Activated CD4-positive, alpha-beta T cell treated with anti-CD3 and anti-CD28 coated beads, Interleukin-2, amount 10 ng/mL, durations not matched to agents 24 days and 14 days (primary cell): ENCODE measurements around the gene RENBP. TPM values are rescaled to one million over a fixed set of nuclear protein-coding genes. Genes with fewer than 3 reads are reported as not detected.

Experiments used
- DNase-seq: peaks from one replicate; pipeline ENCODE4 v3.0.0; 2022
- H3K27ac Mint-ChIP-seq: one replicate; pipeline ENCODE4 v1.8.0; 2022; ENCODE audit warnings: mild to moderate bottlenecking, mixed read lengths
- H3K27me3 Mint-ChIP-seq: one replicate; pipeline ENCODE4 v1.8.0; 2022; ENCODE audit warnings: mixed read lengths
- H3K36me3 Mint-ChIP-seq: one replicate; pipeline ENCODE4 v1.8.0; 2022; ENCODE audit warnings: low read depth, mild to moderate bottlenecking, mixed read lengths
- H3K4me1 Mint-ChIP-seq: one replicate; pipeline ENCODE4 v1.8.0; 2021; ENCODE audit warnings: mixed read lengths
- H3K4me3 Mint-ChIP-seq: one replicate; pipeline ENCODE4 v1.8.0; 2022; ENCODE audit warnings: mild to moderate bottlenecking, moderate library complexity, mixed read lengths
- H3K9me3 Mint-ChIP-seq: one replicate; pipeline ENCODE4 v1.8.0; 2021; ENCODE audit warnings: mixed read lengths
- intact Hi-C: fragments of 100-400 bp; cut with micrococcal nuclease; formaldehyde crosslinking; loops from one replicate; pipeline ENCODE4 v1.15.1; 2023
- total RNA-seq: library from RNA; stranded (reverse); gene quantifications from 2 replicates; pipeline ENCODE4 v1.2.3, GENCODE V29; 2022

RENBP gene
- total RNA-seq, 1 donor from 2014 or later = 15.1 TPM

DNA sequence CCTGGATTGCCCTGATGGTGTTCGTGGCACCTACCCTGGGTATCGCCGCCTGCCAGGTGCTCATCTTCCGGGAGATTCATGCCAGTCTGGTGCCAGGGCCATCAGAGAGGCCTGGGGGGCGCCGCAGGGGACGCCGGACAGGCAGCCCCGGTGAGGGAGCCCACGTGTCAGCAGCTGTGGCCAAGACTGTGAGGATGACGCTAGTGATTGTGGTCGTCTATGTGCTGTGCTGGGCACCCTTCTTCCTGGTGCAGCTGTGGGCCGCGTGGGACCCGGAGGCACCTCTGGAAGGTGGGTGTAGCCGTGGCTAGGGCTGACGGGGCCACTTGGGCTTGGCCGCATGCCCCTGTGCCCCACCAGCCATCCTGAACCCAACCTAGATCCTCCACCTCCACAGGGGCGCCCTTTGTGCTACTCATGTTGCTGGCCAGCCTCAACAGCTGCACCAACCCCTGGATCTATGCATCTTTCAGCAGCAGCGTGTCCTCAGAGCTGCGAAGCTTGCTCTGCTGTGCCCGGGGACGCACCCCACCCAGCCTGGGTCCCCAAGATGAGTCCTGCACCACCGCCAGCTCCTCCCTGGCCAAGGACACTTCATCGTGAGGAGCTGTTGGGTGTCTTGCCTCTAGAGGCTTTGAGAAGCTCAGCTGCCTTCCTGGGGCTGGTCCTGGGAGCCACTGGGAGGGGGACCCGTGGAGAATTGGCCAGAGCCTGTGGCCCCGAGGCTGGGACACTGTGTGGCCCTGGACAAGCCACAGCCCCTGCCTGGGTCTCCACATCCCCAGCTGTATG, 38.1 kb downstream of the RENBP start:
- Mint-ChIP-seq H3K9me3 (no peaks in the 10 kb centered on the region), H3K27me3 (no peaks in the 10 kb centered on the region), H3K4me3 (no peak overlapping the region), H3K4me1 (peaks cover 17% of the 10 kb centered on the region), H3K27ac (no peak overlapping the region), H3K36me3 (peaks cover 6% of the 10 kb centered on the region)
- intact Hi-C loops = no loop called here
- no peak for DNase-seq

DNA sequence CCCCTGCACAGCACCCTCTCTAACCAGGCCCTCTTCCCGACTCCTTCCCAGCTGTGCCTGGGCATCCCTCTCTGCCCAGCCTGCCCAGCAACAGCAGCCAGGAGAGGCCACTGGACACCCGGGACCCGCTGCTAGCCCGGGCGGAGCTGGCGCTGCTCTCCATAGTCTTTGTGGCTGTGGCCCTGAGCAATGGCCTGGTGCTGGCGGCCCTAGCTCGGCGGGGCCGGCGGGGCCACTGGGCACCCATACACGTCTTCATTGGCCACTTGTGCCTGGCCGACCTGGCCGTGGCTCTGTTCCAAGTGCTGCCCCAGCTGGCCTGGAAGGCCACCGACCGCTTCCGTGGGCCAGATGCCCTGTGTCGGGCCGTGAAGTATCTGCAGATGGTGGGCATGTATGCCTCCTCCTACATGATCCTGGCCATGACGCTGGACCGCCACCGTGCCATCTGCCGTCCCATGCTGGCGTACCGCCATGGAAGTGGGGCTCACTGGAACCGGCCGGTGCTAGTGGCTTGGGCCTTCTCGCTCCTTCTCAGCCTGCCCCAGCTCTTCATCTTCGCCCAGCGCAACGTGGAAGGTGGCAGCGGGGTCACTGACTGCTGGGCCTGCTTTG, 38.9 kb downstream of the RENBP start:
- Mint-ChIP-seq H3K4me1 (peaks cover 22% of the 10 kb centered on the region), H3K27ac (no peak overlapping the region), H3K36me3 (peaks cover 4% of the 10 kb centered on the region), H3K27me3 (no peaks in the 10 kb centered on the region), H3K9me3 (no peaks in the 10 kb centered on the region), H3K4me3 (no peak overlapping the region)
- DNase-seq = no peak
- intact Hi-C loops = no loop called here

DNA sequence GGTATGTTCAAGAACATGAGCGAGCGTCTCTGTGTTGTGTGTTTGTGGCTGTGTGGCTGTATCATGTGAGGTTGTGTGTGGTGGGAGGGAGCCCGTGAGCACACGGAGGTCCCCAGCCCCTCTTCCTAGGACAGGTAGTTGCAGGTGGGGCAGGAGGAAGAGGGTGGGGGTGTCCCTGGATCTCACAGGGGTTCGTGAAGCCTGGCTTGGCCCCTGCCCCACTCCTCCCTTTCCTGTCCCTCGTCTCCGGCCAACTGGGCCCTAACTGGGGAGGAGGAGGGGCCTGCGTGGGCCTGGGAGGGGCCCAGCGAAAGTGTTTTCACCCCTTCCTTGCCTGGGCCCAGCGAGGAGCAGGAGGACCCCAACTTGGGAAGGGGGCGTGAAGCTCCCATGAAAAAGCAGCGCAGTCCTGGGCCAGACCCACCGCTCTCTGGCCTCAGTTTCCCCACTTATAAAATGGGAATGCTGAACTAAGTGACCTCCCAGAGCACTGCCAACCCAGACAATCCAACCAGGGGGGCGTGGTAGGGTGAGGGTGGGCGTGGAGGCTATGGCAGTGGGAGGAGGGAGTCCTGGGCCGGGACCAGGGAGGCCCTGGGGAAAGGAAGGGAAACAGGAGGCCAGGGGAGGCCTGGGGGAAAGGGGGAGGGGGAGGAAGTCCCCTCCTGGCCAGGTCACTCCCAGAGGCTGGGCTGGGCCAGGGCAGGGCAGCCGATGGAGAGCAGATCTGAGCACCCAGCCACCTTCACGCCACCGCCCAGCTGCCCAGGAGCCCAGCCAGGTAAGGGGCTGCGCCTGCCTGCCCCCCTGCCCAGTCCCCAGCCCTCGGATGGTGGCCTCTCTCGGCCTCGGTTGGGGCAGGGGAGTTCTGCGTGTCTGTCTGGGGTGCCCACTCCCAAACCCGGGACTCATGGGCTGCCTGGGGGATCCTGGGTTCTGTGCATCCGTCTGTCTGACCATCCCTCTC, 40.2 kb downstream of the RENBP start, which contains the start of gene AVPR2:
Gene AVPR2, plus strand, starts transcription at position 683 of the 967 bp plus-strand sequence. CDS start 473 bp downstream, outside the sequence.
- peak within 1 kb of the TSS; percentile 41 for H3K27ac Mint-ChIP-seq
- no peak for DNase-seq
- H3K9me3 Mint-ChIP-seq = no peaks in the 10 kb centered on the region
- H3K4me1 Mint-ChIP-seq = peaks cover 22% of the 10 kb centered on the region
- H3K36me3 Mint-ChIP-seq = peaks cover 4% of the 10 kb centered on the region
- H3K4me3 Mint-ChIP-seq = peak within 1 kb of the TSS; percentile 26
- no peaks in the 10 kb centered on the region for H3K27me3 Mint-ChIP-seq
- intact Hi-C loops = no loop called here

DNA sequence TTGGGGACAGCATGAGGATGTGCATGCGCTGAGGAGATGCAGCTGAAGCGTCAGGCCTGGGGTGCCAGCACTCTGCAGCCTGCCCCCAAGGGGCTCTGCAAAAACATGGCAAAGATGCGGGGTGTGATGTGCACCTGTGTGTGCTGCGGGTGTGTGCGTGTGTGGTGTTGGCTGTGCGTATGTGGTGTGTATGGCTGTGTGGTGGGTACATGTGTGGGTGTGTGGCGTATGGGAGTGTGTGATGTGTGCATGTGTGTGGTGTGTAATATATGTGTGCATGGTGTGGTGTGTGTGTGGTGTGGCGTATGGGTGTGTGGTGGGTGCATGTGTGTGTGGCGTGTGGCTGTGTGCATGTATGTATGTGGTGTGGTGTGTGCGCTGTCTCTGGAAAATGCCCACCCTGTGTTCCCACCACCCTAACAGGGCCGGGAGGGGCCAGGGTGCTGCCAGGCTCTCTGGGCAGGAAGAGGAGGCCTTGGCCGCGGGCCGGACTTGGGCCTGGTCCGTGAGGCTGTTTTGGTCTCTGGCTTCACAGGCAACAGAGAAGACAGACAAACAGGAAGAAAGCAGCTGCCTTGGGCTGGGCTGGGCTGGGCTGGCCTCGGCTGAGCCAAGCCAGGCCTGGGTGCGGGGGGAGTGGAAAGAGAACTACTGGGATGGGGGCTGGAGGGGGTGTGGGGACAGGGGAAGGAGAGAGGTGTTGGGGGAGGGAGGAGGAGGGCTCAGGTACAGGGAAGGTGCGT, 41.0 kb downstream of the RENBP start:
- Mint-ChIP-seq H3K4me3 (peak overlapping the region; percentile 26), H3K27ac (peak overlapping the region; percentile 22), H3K4me1 (peaks cover 22% of the 10 kb centered on the region), H3K36me3 (peaks cover 4% of the 10 kb centered on the region), H3K9me3 (no peaks in the 10 kb centered on the region), H3K27me3 (peaks cover under 1% of the 10 kb centered on the region)
- DNase-seq = no peak
- intact Hi-C loops = no loop called here

DNA sequence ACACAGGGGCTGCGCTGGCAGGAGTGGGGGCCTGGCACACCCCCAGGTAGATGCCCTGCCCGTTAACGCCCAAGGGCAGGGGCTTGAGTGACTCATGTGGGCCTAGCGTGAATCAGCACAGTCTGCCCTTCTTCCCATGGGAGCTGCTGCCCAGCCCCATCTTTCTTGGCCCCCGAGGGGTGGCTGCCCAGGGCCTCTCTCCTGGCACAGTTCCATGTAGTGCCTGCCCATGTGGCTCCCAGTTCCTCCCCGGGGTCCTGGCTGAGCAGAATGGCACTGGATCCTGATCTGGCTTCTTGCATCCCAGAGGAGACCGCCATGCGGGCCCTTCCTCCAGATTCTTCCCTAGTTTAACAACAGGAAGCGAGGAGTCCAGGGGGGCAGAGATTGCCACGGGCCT, 42.1 kb downstream of the RENBP start:
- no peak for DNase-seq
- intact Hi-C loops = no loop called here
- Mint-ChIP-seq H3K27me3 (peaks cover 4% of the 10 kb centered on the region), H3K4me3 (no peak overlapping the region), H3K4me1 (peaks cover 24% of the 10 kb centered on the region), H3K36me3 (peaks cover 2% of the 10 kb centered on the region), H3K27ac (no peak overlapping the region), H3K9me3 (no peaks in the 10 kb centered on the region)

DNA sequence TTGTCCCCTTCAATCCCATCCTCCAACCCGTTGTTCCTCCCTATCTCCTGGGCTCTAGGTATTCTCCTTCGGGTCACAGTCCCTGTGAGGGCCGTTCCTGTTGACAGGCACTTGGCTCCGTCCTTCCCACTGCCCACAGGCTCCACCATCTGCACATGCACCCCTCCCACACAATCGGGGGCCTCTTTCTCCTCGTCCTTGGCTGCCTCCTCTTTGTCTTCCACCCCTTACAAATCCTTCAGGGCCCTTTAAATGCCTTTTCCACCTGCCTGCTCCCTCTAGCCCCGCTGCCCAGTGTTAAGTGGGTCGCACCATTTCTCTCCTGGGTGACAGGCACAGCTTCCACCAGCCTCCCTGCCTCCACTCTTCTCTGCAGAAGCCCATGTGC, 42.7 kb downstream of the RENBP start:
- peak overlapping the region; percentile 62 for H3K27ac Mint-ChIP-seq

DNA sequence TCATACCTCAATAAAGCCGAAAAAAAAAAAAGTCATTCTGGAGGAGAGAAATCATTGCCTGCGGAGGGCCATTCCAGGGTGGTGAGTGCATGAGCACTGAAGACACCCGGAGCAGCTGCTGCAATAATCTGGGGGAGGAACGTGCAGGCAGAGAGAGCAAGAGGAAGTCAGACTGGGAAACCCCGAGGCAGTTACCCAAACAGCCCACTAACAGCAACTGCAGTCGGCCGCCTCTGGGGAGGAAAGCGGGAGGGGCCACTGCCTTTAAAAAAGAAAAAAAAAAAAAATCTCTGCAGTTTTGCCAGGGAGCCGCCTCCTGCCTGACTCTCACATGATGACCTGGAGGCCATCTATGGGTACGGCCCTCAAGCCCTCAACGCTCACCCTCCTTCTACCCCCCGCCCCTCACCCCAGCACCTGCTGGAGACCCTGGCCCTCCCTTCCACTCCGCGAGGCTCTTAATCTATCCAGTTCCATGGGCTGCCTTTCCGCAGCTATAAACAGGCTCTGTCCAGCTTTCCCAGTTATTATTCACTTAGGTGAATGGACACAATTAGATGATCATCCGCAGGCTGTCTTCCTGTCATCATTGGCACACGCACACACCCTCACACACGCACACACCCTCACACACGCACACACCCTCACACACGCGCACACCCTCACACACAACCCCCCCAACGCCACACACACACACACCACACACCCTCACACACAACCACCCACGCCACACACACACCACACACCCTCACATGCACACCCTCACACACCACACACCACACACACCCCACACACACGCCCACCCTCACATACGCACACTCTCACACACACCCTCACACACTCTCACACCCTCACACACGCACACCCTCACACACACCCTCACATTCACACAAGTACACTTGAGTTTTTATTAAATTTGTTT, 43.4 kb downstream of the RENBP start:
- H3K9me3 Mint-ChIP-seq = no peaks in the 10 kb centered on the region
- H3K36me3 Mint-ChIP-seq = peaks cover 2% of the 10 kb centered on the region
- peaks cover 26% of the 10 kb centered on the region for H3K4me1 Mint-ChIP-seq
- H3K27me3 Mint-ChIP-seq = peaks cover 4% of the 10 kb centered on the region
- intact Hi-C loops = no loop called here
- peak overlapping the region; percentile 74 for H3K4me3 Mint-ChIP-seq
- DNase-seq = peak; percentile 88
- H3K27ac Mint-ChIP-seq = peak overlapping the region; percentile 82

More for the DNA sequence above, 42.7 kb downstream of the RENBP start:
- intact Hi-C loops = no loop called here
- DNase-seq = no peak
- peaks cover 2% of the 10 kb centered on the region for H3K36me3 Mint-ChIP-seq
- peaks cover 24% of the 10 kb centered on the region for H3K4me1 Mint-ChIP-seq
- no peaks in the 10 kb centered on the region for H3K9me3 Mint-ChIP-seq
- H3K27me3 Mint-ChIP-seq = peaks cover 4% of the 10 kb centered on the region
- H3K4me3 Mint-ChIP-seq = peak overlapping the region; percentile 74

DNA sequence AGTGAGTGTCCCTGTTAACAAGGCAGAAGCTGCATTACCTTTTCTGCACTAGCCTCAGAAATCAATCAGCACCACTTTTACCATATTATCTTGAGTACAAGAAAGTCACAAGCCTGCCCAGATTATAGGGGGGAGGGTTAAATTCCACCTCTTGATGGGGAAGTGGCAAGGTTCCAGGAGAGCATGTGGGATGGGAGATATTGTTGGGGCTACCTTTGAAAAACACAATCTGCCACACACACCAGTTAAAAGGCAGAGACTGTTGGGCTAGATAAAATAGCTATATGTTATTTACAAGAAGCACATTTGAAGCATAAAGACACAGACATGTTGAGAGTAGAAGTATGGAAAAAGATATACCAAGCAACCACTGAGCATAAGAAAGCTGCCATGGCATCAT, 46.5 kb downstream of the RENBP start:
- intact Hi-C loops = no loop called here
- H3K27ac Mint-ChIP-seq = no peak overlapping the region
- H3K36me3 Mint-ChIP-seq = no peaks in the 10 kb centered on the region
- H3K4me1 Mint-ChIP-seq = peaks cover 17% of the 10 kb centered on the region
- DNase-seq = no peak
- peaks cover 6% of the 10 kb centered on the region for H3K27me3 Mint-ChIP-seq
- H3K4me3 Mint-ChIP-seq = no peak overlapping the region
- no peaks in the 10 kb centered on the region for H3K9me3 Mint-ChIP-seq

DNA sequence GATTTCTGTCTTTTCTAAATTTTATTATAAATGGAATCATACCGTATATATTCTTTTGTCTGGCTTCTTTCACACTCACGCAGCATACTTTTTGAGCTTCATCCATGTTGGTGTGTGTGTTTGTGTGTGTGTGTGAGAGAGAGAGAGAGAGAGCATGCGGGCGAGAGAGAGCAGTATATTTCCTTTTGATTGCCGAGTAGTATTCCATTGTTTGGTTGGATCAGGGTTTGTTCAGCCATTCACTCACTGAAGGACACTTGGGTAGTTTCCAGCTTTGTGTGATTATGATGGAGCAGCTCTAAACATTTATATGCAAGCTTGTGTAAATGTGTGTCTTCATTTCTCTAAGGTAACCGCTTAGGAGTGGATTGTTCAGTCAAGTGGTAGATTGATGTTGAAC, 55.3 kb downstream of the RENBP start:
- Mint-ChIP-seq H3K4me3 (no peak overlapping the region), H3K27ac (no peak overlapping the region), H3K36me3 (no peaks in the 10 kb centered on the region), H3K27me3 (peaks cover 28% of the 10 kb centered on the region), H3K4me1 (no peaks in the 10 kb centered on the region), H3K9me3 (no peaks in the 10 kb centered on the region)
- intact Hi-C loops = no loop called here
- DNase-seq = no peak

DNA sequence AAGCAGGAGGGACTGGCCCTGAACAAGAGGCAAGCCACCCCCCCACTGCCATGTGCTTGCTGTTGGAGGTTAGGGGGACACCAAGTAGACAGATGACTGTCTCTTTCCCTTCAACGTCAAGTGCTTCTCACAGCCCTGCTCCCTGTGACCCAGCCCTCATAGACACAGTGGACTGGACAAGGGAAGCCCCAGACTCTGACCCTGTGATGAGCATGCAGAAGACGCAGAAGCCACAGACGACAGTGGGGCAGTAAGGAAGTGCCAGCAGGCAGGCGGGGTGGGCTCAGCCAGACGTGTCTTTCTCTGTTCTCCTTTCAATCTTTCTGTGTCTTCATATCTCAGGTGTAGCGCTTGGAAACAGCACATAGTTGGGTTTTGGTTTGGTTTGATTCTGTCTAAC, 56.1 kb downstream of the RENBP start:
- peaks cover 27% of the 10 kb centered on the region for H3K27me3 Mint-ChIP-seq
- no peak overlapping the region for H3K27ac Mint-ChIP-seq
- H3K36me3 Mint-ChIP-seq = no peaks in the 10 kb centered on the region
- H3K9me3 Mint-ChIP-seq = no peaks in the 10 kb centered on the region
- intact Hi-C loops = no loop called here
- no peak overlapping the region for H3K4me3 Mint-ChIP-seq
- no peaks in the 10 kb centered on the region for H3K4me1 Mint-ChIP-seq
- DNase-seq = no peak

DNA sequence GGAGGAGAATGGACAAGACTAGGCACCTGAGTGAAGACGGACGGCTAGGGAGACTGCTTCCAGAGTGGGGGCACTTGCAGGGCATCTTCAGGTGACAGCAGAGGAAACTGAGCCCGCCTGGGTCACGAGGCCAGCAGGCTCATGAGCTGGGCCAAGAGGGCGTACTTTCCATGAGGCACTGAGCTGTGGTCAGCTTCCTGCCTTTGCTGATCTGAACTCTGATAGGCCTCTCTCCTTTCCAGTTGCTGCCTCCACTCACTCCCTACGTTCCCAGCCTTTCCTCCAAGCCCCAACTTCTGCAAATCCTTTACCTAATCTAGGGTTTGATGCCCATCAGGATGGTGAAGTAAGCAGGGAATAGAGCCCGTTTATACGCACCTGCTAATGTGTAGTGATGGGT, 57.1 kb downstream of the RENBP start:
- Mint-ChIP-seq H3K9me3 (no peaks in the 10 kb centered on the region), H3K4me1 (no peaks in the 10 kb centered on the region), H3K36me3 (no peaks in the 10 kb centered on the region)

DNA sequence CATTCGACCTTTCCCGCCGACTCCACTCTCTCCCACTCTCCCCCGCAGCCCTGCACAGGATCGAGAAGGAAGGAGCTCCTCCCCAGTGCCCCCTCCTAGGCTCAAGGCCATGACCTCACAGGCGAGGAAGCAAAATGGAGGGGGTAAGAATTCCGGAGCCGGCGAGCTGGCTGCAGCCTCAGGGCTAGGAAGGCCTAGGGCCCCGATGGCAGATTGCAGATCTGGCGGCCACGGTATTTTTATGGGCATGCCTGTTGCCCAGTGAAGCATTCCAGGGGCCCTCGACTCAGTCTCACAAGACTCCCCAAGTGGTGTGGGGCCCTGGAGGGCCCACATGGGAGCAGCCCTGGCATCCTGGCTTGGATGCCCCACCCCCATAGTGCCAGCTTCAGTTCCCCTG, 57.5 kb downstream of the RENBP start:
- H3K36me3 Mint-ChIP-seq = no peaks in the 10 kb centered on the region
- H3K4me3 Mint-ChIP-seq = peak overlapping the region; percentile 51
- peaks cover 2% of the 10 kb centered on the region for H3K4me1 Mint-ChIP-seq
- H3K27ac Mint-ChIP-seq = no peak overlapping the region
- no peak for DNase-seq
- intact Hi-C loops = no loop called here
- H3K27me3 Mint-ChIP-seq = peaks cover 26% of the 10 kb centered on the region
- H3K9me3 Mint-ChIP-seq = no peaks in the 10 kb centered on the region

More for the DNA sequence above, 57.1 kb downstream of the RENBP start:
- Mint-ChIP-seq H3K27ac (no peak overlapping the region), H3K4me3 (peak overlapping the region; percentile 30), H3K27me3 (peaks cover 27% of the 10 kb centered on the region)
- no peak for DNase-seq
- intact Hi-C loops = no loop called here
